ENCODE results near the gene DGKG. TPM values are rescaled to one million over a fixed set of nuclear protein-coding genes. Genes with fewer than 3 reads are reported as not detected.

Gene DGKG
- total and polyA plus RNA-seq, 2 of the 8 experiments (the other 6 are each of a cell fraction or from before 2014, with no cell fraction given): 0.30 to 0.48 TPM

GRCh38 chr3:186172353-186172752 is 189.7 kb downstream of the DGKG start:
- ChIA-PET CTCF (ENCODE audit: partially characterized antibody) (interaction anchor here (1.2 kb wide), 1 partner anchor 80 kb away, joined by 3 read pairs; no protein-coding TSS in a partner anchor), POLR2A (ENCODE audit: partially characterized antibody) (interaction anchor here (1.3 kb wide), 1 partner anchor 11 kb away, joined by 3 read pairs; no protein-coding TSS in a partner anchor)
- no peak overlapping the region for H2BK15ac ChIP-seq (ENCODE audit: low read length)
- no peak overlapping the region for H4K91ac ChIP-seq (replicated peaks; ENCODE audit: insufficient read length, low read length)
- H3K23ac ChIP-seq (ENCODE audit: insufficient read length): no peak overlapping the region
- H2BK120ac ChIP-seq (replicated peaks; ENCODE audit: low read depth, low read length): no peak overlapping the region
- H3K4me2 ChIP-seq (ENCODE audit: insufficient read depth in 1 of 2, low read depth in 2 of 2, low read length in 2 of 2): no peak overlapping the region
- no peak overlapping the region for H3K14ac ChIP-seq (ENCODE audit: insufficient read length)
- no peak overlapping the region for H2BK20ac ChIP-seq (ENCODE audit: low read length)
- H3K4me3 ChIP-seq (ENCODE audit: extremely low read depth in 1 of 4, insufficient read depth in 2 of 4, low read depth in 3 of 4, low read length in 4 of 4): no peak overlapping the region
- DNase-seq (ENCODE audit: low read depth in 1 of 2, low spot score in 2 of 2) (no peak), FAIRE-seq (no peak)
- no peaks in the 10 kb centered on the region for H3K23me2 ChIP-seq (ENCODE audit: low read depth, low read length)
- no peak overlapping the region for H2BK5ac ChIP-seq (ENCODE audit: low read depth, low read length)
- TF ChIP-seq E2F6 (IDR thresholded peaks at IDR 0.05) (no peak), PHF8 (conservative IDR thresholded peaks at IDR 0.05; ENCODE audit: low read depth, low read length) (no peak), TAF7 (optimal IDR thresholded peaks at IDR 0.05; ENCODE audit: borderline replicate concordance, low read depth, low read length) (no peak), TBP (IDR thresholded peaks at IDR 0.05; ENCODE audit: low read depth, low read length) (no peak), HDAC6 (IDR thresholded peaks at IDR 0.05; ENCODE audit: low read depth, low read length) (no peak), SP1 (IDR thresholded peaks at IDR 0.05; ENCODE audit: low read depth, low read length) (no peak), BCL11A (IDR thresholded peaks at IDR 0.05; ENCODE audit: low read depth in 2 of 2, low read length in 2 of 2) (no peak), SIN3A (conservative IDR thresholded peaks at IDR 0.05 in 1 of 2, IDR thresholded peaks at IDR 0.05 in 1 of 2; ENCODE audit: low read depth in 1 of 2, low read length in 2 of 2) (no peak), SRF (IDR thresholded peaks at IDR 0.05; ENCODE audit: low read depth, low read length) (no peak), EGR1 (IDR thresholded peaks at IDR 0.05; ENCODE audit: borderline replicate concordance, low read depth, low read length) (no peak)
- TF ChIP-seq, protein P1, sequence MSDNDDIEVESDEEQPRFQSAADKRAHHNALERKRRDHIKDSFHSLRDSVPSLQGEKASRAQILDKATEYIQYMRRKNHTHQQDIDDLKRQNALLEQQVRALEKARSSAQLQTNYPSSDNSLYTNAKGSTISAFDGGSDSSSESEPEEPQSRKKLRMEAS (IDR thresholded peaks at IDR 0.05): no peak
- H4K20me1 ChIP-seq (replicated peaks in 1 of 2; ENCODE audit: control insufficient read depth in 1 of 2, insufficient read depth in 2 of 2, low read length in 2 of 2): no peaks in the 10 kb centered on the region
- no peaks in the 10 kb centered on the region for H3K79me2 ChIP-seq (ENCODE audit: control insufficient read depth in 1 of 2, insufficient read depth in 2 of 2, low read length in 2 of 2)
- no peaks in the 10 kb centered on the region for H3K36me3 ChIP-seq (ENCODE audit: control insufficient read depth in 2 of 4, insufficient read depth in 4 of 4, low read length in 3 of 4)
- H3K4me1 ChIP-seq (replicated peaks in 1 of 4; ENCODE audit: control insufficient read depth in 3 of 4, insufficient read depth in 4 of 4, low read length in 3 of 4): no peaks in the 10 kb centered on the region
- H3K18ac ChIP-seq (ENCODE audit: extremely low read depth, low read length): no peak overlapping the region
- no peak overlapping the region for H3K27ac ChIP-seq (ENCODE audit: low read depth, low read length)
- no peaks in the 10 kb centered on the region; a peak in 1 of 7 replicates for H3K27me3 ChIP-seq (replicated peaks in 1 of 4; ENCODE audit: control insufficient read depth in 3 of 4, extremely low read depth in 1 of 4, insufficient read depth in 3 of 4, low read length in 3 of 4)
- no peak overlapping the region for H3K4ac ChIP-seq (replicated peaks; ENCODE audit: insufficient read length, low read depth, low read length)
- no peak overlapping the region for H3K56ac ChIP-seq (replicated peaks; ENCODE audit: insufficient read length, low read depth, low read length)
- H4K5ac ChIP-seq (ENCODE audit: insufficient read length, low read depth, low read length): no peak overlapping the region
- WGBS, 2 experiments (ENCODE audit: extremely low coverage in 1 of 2, insufficient coverage in 1 of 2, insufficient read length in 1 of 2, insufficient replicate concordance in 2 of 2, low coverage in 1 of 2, low lambda C conversion rate in 2 of 2, missing lambda C conversion rate in 1 of 2): 84% methylated on average over 2 of the region's 2 CpGs; no CpG with 5 or more reads in 1 of the 2 experiments
- no peak overlapping the region for H2AK5ac ChIP-seq (ENCODE audit: low read depth, low read length)
- no peaks in the 10 kb centered on the region for H3K79me1 ChIP-seq (ENCODE audit: low read depth, low read length)
- no peak overlapping the region for H4K8ac ChIP-seq (ENCODE audit: extremely low read depth, insufficient read depth, low read length)
- no peak overlapping the region for H2BK12ac ChIP-seq (ENCODE audit: low read depth, low read length)
- no peak overlapping the region for H2AFZ ChIP-seq (ENCODE audit: low read length)
- H3K9me3 ChIP-seq (ENCODE audit: insufficient read depth in 2 of 2, low read depth in 1 of 2, low read length in 1 of 2): no peaks in the 10 kb centered on the region
- no peak overlapping the region for H3K9ac ChIP-seq (replicated peaks in 1 of 4; ENCODE audit: extremely low read depth in 1 of 4, low read depth in 3 of 4, low read length in 3 of 4)
